ENCODE results near the gene ST3GAL2.

Gene ST3GAL2

GRCh38 chr16:70374213-70374612 lies 64.7 kb downstream of the ST3GAL2 start:
- H3K36me3 ChIP-seq (replicated peaks; ENCODE audit: insufficient read depth, low read length), result no peaks in the 10 kb centered on the region

GRCh38 chr16:70372921-70373728 lies 65.8 kb downstream of the ST3GAL2 start:
- Histone ChIP-seq H3K36me3 (replicated peaks; ENCODE audit: insufficient read depth, low read length) (no peaks in the 10 kb centered on the region), H3F3A (ENCODE audit: insufficient read depth, low read length) (peaks cover 32% of the 10 kb centered on the region), H3K9me2 (replicated peaks; ENCODE audit: insufficient read depth, low read length) (no peaks in the 10 kb centered on the region), H3K27me3 (replicated peaks; ENCODE audit: insufficient read depth, low read length) (no peaks in the 10 kb centered on the region), H3K9me3 (replicated peaks; ENCODE audit: insufficient read depth, low read length) (no peaks in the 10 kb centered on the region), H2AFZ (ENCODE audit: low read length) (no peak overlapping the region), H3K79me2 (ENCODE audit: low read length) (peaks cover 5% of the 10 kb centered on the region; the same call in 1 of the 2 replicates), H3K27ac (ENCODE audit: low read length) (no peak overlapping the region), H4K20me1 (ENCODE audit: insufficient read depth, low read length) (no peaks in the 10 kb centered on the region), H3K4me2 (ENCODE audit: low read depth, low read length) (no peak overlapping the region), H3K4me3 (ENCODE audit: low read length) (no peak overlapping the region), H3K4me1 (ENCODE audit: low read length) (peaks cover 4% of the 10 kb centered on the region; the same call in 1 of the 2 replicates), H3K9ac (ENCODE audit: low read length) (no peak overlapping the region)
- TF ChIP-seq EZH2phosphoT487 (IDR thresholded peaks at IDR 0.05; ENCODE audit: low read length) (no peak), EZH2 (optimal IDR thresholded peaks at IDR 0.05; ENCODE audit: low read depth, low read length) (no peak), CTCF (IDR thresholded peaks at IDR 0.05; ENCODE audit: low read length) (no peak)
- no peak for DNase-seq

More at GRCh38 chr16:70374213-70374612, 64.7 kb downstream of the ST3GAL2 start:
- Histone ChIP-seq H3K4me3 (ENCODE audit: low read length) (no peak overlapping the region), H3K79me2 (ENCODE audit: low read length) (peaks cover 12% of the 10 kb centered on the region), H2AFZ (ENCODE audit: low read length) (no peak overlapping the region), H3K4me2 (ENCODE audit: low read depth, low read length) (no peak overlapping the region), H3F3A (ENCODE audit: insufficient read depth, low read length) (peaks cover 32% of the 10 kb centered on the region), H3K27me3 (replicated peaks; ENCODE audit: insufficient read depth, low read length) (no peaks in the 10 kb centered on the region), H3K9me2 (replicated peaks; ENCODE audit: insufficient read depth, low read length) (no peaks in the 10 kb centered on the region), H3K9me3 (replicated peaks; ENCODE audit: insufficient read depth, low read length) (no peaks in the 10 kb centered on the region), H3K27ac (ENCODE audit: low read length) (no peak overlapping the region), H3K9ac (ENCODE audit: low read length) (no peak overlapping the region), H3K4me1 (ENCODE audit: low read length) (peaks cover 4% of the 10 kb centered on the region; the same call in 1 of the 2 replicates), H4K20me1 (ENCODE audit: insufficient read depth, low read length) (no peaks in the 10 kb centered on the region)
- TF ChIP-seq EZH2phosphoT487 (IDR thresholded peaks at IDR 0.05; ENCODE audit: low read length) (no peak), EZH2 (optimal IDR thresholded peaks at IDR 0.05; ENCODE audit: low read depth, low read length) (no peak), CTCF (IDR thresholded peaks at IDR 0.05; ENCODE audit: low read length) (no peak)
- no peak for DNase-seq

GRCh38 chr16:70370924-70371323 lies 68.0 kb downstream of the ST3GAL2 start:
- Histone ChIP-seq H3K27ac (ENCODE audit: low read length) (no peak overlapping the region), H3K36me3 (replicated peaks; ENCODE audit: insufficient read depth, low read length) (no peaks in the 10 kb centered on the region), H3K9ac (ENCODE audit: low read length) (no peak overlapping the region), H2AFZ (ENCODE audit: low read length) (no peak overlapping the region), H3K9me3 (replicated peaks; ENCODE audit: insufficient read depth, low read length) (no peaks in the 10 kb centered on the region), H3K27me3 (replicated peaks; ENCODE audit: insufficient read depth, low read length) (no peaks in the 10 kb centered on the region), H3K79me2 (ENCODE audit: low read length) (no peaks in the 10 kb centered on the region), H4K20me1 (ENCODE audit: insufficient read depth, low read length) (no peaks in the 10 kb centered on the region), H3K4me3 (ENCODE audit: low read length) (no peak overlapping the region), H3K4me2 (ENCODE audit: low read depth, low read length) (no peak overlapping the region), H3F3A (ENCODE audit: insufficient read depth, low read length) (peaks cover 25% of the 10 kb centered on the region), H3K9me2 (replicated peaks; ENCODE audit: insufficient read depth, low read length) (no peaks in the 10 kb centered on the region), H3K4me1 (ENCODE audit: low read length) (peaks cover 4% of the 10 kb centered on the region; the same call in 1 of the 2 replicates)
- TF ChIP-seq EZH2 (optimal IDR thresholded peaks at IDR 0.05; ENCODE audit: low read depth, low read length) (no peak), CTCF (IDR thresholded peaks at IDR 0.05; ENCODE audit: low read length) (no peak), EZH2phosphoT487 (IDR thresholded peaks at IDR 0.05; ENCODE audit: low read length) (no peak)
- DNase-seq, result no peak

Measured in MM.1S (cell line).